GM19328 (cell line): ENCODE data around the gene GRB2.
"Not testable (repeated sequence)": the region's sequence is repeated elsewhere in the genome, so short reads cannot be mapped to it uniquely, and the experiment has no call there.

Experiments
- ATAC-seq: cut with Tn5 transposase; IDR thresholded peaks from one replicate; pipeline ENCODE4 v1.9.1; 2021; ENCODE audit warnings: mild to moderate bottlenecking, moderate library complexity; ENCODE audit not compliant: unreplicated experiment

Gene GRB2

GRCh38 chr17:75405365-75406221 is at the start of gene GRB2:
Gene GRB2 (minus strand): TSS chr17:75405678. CDS start chr17:75393628, 12,050 bp downstream.
- ATAC-seq, result peak; percentile 78

DNA sequence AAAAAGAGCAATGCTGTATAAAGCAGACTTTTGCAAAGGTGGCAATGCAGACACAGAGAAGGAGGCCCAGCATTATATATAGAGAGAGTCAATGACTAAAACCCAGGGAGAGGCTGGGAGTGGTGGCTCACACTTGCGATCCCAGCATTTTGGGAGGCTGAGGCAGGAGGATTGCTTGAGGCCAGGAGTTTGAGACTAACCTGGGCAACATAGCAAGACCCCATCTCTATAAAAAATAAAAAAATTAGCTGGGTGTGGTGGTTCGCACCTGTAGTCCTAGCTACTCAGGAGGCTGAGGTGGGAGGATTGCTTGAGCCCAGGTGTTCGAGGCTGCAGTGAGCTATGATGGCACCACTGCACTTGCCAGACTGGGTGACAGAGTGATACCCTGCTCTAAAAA is 49.2 kb upstream of the GRB2 start:
- ATAC-seq, result not testable (repeated sequence)

DNA sequence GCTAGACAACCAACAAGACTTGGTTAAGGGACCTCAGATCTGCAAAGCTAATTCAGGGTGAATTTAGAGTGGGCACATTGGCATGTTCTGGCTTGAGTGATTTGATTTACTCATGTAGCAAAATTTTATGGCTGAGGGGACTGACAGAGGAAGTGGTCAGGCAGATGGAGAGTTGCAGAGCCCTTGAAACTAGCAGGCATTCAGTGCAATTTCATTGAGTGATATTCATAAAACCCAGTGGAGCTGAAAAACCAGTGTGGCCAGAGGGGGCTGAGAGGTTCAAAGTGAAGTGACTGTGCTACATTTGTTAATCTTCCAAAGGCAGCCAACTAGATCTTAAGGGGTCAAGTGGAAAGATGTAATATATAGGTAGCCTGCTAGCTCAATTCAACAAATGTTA is 48.7 kb upstream of the GRB2 start:
- no peak for ATAC-seq

- no peak for ATAC-seq
Measured at GRCh38 chr17:75450270-75450669, 44.8 kb upstream of the GRB2 start.

DNA sequence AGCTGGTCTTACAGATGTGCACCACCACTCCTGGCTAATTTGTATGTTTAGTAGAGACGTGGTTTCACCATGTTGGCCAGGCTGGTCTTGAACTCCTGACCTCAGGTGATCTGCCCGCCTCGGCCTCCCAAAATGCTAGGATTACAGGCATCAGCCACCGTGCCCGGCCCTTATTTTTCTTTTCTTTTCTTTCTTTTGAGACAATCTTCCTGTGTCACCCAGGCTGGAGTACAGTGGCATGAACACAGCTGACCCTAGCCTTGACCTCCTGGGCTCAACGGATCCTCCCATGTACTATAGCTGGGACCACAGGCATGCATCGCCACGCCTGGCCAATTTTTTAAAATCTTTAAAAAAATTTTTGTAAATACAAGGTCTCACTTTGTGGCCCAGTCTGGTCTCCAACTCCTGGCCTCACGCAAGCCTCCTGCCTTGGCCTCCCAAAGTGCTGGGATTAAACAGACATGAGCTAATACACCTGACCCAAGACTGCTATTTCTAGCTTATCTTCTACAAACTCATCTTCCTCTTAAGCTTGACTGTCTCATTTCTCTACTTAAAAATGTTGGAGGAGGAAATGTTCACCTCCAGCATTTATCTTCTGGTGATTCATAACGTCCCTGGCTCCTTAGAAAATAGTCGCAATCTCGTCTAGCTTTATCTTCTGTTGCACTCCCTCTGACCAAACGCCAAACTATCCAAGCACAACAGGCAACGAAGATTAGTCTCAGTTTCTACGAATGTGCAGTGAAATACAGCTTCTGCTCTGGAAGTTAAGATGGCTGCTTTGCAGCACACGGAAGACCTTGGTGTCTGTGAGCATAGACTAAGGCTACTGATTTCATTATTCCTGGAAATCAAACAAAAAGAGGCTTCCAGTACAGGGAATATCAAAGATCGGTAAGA is 42.7 kb upstream of the GRB2 start:
- ATAC-seq, result no peak

DNA sequence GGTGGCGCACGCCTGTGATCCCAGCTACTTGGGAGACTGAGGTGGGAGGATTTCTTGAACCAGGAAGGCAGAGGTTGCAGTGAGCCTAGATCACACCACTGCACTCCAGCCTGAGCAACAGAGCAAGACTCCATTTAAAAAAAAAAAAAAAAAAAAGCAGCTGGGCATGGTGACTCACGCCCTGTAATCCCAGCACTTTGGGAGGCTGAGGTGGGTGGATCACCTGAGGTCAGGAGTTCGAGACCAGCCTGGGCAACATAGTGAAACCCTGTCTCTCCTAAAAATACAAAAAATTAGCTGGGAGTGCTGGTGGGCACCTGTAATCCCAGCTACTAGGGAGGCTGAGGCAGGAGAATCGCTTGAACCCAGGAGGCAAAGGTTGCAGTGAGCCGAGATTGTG is 40.4 kb upstream of the GRB2 start:
- ATAC-seq, result not testable (repeated sequence)

DNA sequence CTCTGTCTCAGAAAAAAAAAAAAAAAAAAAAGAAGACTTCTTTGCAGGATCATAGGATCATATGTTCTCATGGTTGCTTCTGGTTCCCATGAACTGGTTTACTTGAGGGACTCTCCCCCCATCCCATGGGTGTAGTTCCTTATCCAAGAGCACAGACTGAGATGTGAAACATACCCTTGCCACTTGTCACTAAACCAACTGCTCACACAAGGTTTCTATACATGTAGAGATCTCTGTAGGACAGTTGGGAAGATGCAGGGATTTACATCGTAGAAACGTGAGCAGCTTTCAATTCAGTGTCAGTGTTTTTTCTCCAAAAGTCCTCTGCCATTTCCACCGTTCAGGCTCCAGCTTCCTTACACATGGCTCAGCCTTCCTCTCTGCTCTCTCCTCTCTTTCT is 39.8 kb upstream of the GRB2 start:
- no peak for ATAC-seq

- no peak for ATAC-seq
Measured at GRCh38 chr17:75442168-75443103, 37.0 kb upstream of the GRB2 start.

- no peak for ATAC-seq
Measured at GRCh38 chr17:75440738-75441448, 35.4 kb upstream of the GRB2 start.

DNA sequence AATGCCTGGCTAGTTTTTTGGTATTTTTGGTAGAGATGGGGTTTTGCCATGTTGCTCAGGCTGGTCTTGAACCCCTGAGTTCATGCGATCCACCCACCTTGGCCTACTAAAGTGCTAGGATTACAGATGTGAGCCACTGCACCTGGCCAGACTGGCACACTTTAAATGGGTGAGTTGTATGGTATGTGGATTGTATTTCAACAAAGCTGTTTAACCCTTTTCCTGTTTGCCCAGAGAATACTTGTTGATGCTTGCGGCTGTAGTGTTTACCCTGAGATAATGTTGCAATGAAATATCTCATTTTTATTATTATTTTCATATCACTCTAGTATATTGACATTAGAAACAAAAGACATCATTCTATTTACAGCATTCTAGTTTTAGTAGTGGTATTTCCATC is 33.8 kb upstream of the GRB2 start:
- ATAC-seq, result no peak

DNA sequence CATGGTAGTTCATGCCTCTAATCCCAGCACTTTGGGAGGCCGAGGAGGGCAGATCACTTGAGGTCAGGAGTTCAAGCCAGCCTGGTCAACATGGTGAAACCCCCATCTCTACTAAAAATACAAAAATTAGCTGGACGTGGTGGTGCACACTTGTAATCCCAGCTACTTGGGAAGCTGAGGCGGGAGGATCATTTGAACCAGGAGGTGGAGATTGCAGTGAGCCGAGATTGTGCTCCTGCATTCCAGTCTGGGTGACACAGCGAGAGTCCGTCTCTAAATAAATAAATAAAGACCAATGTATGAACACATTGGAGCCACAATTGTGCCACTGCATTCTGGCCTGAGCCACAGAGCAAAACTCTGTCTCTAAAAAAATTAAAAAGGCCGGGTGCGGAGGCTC is 31.9 kb upstream of the GRB2 start:
- ATAC-seq, result not testable (repeated sequence)

GRCh38 chr17:75434433-75434832 is 29.0 kb upstream of the GRB2 start:
- not testable (repeated sequence) for ATAC-seq

DNA sequence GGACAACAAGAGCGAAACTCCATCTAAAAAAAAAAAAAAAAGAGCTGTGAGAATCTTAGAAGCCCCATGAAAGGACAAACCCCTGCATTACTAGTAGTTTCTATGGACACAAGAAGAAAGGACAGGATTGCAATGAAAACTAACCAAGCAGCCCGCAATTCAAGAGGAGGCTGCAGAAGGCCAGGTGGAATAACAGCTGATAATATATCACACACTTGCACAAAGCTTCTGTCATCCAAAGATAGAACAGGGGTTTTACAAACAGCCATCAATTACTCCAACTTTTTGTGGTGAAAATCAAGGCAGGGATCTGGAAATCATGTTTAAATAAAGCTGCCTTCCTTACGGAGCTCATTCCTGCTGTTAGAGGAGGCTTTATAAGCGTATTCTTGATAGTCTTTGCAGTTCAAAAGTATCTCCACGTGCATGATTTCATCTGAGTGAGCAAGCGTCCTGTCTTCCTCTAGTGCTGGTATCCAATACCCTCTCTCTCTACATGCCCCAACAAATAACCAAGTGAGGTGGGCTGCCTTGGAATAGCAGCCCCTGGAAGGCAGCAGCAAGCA is 27.8 kb upstream of the GRB2 start:
- no peak for ATAC-seq

- no peak for ATAC-seq
Measured at GRCh38 chr17:75430159-75430974, 24.9 kb upstream of the GRB2 start.

GRCh38 chr17:75428543-75429469 is 23.3 kb upstream of the GRB2 start:
- no peak for ATAC-seq

DNA sequence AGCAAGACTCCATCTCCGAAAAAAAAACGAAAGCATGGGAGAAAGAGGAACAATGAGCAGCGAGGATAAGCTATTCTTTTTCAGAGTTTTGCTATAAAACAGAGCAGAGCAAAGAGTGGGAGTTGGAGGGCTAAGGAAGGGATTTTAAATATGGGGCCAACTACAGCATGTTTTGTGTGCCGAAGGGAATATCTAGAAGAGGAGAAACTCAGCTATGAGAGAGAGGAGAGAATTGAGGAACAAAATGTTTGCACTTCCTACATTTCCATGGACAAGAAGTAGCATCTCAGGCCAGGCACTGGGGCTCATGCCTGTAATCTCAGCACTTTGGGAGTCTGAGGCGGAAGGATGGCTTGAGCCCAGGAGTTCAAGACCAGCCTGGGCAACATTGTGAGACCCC is 13.1 kb upstream of the GRB2 start:
- no peak for ATAC-seq

DNA sequence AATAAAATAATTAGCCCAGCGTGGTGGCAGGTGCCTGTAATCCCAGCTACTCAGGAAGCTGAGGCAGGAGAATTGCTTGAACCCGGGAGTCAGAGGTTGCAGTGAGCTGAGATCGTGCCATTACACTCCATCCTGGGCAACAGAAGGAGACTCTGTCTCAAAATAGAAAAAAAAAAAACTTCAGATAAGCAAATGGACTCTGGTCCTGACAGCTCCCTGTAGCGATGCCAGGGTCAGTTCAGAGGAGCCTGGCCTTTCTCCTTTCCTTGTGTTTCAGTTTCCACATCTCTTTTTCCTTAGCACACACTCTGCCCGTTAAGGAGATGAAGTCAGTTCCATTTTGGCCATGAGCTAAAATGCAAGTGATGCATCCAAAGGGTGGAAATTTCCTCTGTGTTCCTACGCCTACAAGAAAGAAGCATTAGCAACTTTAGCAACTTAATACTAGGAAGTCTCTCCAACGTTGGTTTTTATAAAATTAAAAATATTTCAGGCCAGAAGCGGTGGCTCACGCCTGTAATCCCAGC is 11.6 kb upstream of the GRB2 start:
- no peak for ATAC-seq

GRCh38 chr17:75416006-75416405 is 10.5 kb upstream of the GRB2 start:
- no peak for ATAC-seq
